ENCODE measurements around the gene LY6G6C. TPM values are rescaled to one million over a fixed set of nuclear protein-coding genes. Genes with fewer than 3 reads are reported as not detected.

The LY6G6C gene
- total RNA-seq, 3 donors from 2014 or later, result not detected

DNA sequence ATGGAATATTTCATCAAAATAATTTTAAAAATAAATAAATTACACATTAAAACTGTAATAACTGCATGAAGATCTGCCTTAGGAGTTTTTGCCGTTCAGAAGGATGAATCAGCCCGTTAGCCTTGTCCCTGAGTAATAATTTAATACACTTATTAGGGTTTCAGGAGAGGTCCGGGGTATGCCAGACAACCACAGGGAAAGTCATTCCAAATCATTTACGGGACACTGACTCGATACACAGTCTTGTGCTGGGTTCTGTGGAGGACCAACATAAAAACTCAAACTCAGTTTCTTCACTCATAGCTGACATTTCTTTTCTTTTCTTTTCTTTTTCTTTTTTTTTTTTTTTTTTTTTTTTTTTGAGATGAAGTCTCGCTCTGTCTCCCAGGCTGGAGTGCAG is 15.6 kb downstream of the LY6G6C start:
- DNase-seq (ENCODE audit: low spot score in 2 of 2), result no peak
- TF ChIP-seq POLR2AphosphoS5 (IDR thresholded peaks at IDR 0.05), result no peak
- no peak for TF ChIP-seq POLR2A (IDR thresholded peaks at IDR 0.05)
- TF ChIP-seq, protein P1, sequence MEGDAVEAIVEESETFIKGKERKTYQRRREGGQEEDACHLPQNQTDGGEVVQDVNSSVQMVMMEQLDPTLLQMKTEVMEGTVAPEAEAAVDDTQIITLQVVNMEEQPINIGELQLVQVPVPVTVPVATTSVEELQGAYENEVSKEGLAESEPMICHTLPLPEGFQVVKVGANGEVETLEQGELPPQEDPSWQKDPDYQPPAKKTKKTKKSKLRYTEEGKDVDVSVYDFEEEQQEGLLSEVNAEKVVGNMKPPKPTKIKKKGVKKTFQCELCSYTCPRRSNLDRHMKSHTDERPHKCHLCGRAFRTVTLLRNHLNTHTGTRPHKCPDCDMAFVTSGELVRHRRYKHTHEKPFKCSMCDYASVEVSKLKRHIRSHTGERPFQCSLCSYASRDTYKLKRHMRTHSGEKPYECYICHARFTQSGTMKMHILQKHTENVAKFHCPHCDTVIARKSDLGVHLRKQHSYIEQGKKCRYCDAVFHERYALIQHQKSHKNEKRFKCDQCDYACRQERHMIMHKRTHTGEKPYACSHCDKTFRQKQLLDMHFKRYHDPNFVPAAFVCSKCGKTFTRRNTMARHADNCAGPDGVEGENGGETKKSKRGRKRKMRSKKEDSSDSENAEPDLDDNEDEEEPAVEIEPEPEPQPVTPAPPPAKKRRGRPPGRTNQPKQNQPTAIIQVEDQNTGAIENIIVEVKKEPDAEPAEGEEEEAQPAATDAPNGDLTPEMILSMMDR (IDR thresholded peaks at IDR 0.05), result no peak
- Histone ChIP-seq H3K4me1 (peaks cover 4 to 17% of the 10 kb centered on the region in 2 donors), H3K27me3 (no peaks in the 10 kb centered on the region), H3K4me3 (no peak overlapping the region), H3K9me3 (no peaks in the 10 kb centered on the region), H3K36me3 (no peaks in the 10 kb centered on the region), H3K27ac (no peak overlapping the region)
- intact Hi-C loops (cut with DNase I; ENCODE audit: low total_unique reads), result loop anchor here (10.0 kb wide), 1 partner anchor 59 kb away; the partner anchor contains the start of gene SAPCD1

DNA sequence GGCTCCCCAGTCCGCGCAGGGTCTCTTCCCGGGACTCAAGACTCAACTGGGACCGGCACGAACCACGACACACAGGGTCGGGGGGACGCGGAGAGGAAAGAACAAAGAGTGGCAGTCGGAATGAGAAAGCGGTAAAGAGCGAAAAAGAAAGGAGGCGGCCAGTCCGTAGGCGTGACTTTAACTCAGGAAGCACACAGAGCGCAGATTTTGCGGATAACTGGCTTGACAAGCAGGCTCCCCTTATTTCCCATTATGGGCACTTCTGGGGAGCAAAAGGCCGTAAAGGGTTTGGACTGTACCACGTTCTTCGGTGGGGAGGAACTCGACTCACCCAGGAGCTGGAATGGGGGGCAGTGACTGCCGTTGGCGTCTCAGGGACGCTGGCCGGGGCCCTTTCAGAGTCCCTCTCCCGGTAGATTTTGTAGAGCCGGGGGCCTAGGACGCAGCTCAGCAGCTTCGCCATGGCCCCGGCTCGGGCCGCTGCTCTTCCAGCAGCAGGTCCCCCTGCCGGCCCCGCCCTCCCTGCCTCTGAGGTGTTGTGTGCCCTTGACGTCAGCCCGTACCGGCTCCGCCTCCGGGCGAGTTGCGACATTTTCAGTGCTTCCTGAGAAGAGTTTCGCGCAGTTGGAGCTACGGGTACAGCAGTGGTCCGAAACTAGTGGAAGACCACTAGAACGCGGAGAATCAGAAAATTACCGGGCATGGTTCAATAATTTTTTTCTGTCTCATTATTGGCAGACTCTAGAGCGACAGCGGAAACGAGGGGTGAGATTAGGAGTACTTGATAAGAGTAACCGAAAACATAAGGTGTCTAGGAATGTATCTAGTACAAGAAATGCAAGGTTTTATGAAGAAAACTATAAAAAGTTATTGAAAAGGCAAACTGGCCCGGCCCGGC is 18.5 kb downstream of the LY6G6C start, which contains the start of gene ABHD16A:
Gene ABHD16A, minus strand, starts transcription at position 506 of the 898 bp plus-strand sequence. Its CDS starts 43 bp downstream, at position 463.
- Histone ChIP-seq H3K9me3 (no peaks in the 10 kb centered on the region), H3K4me3 (peak within 1 kb of the TSS; percentile 79 to 90 (median 86)), H3K27me3 (no peaks in the 10 kb centered on the region), H3K27ac (peak within 1 kb of the TSS; percentile 98 to 99), H3K4me1 (peaks cover 4 to 17% of the 10 kb centered on the region in 2 donors), H3K36me3 (no peaks in the 10 kb centered on the region)
- intact Hi-C loops (cut with DNase I; ENCODE audit: low total_unique reads), result loop anchor here (1.0 to 10.0 kb wide), 2 partner anchors 15 to 62 kb away; partner anchors contain the start of gene SAPCD1
- DNase-seq (ENCODE audit: low spot score in 2 of 2), result peak; percentile 99
- peak; percentile 96 for TF ChIP-seq POLR2A (IDR thresholded peaks at IDR 0.05)
- TF ChIP-seq, protein P1 (IDR thresholded peaks at IDR 0.05), result peak in 2 of 3 donors; percentile 14 to 26
- peak; percentile 93 to 98 (median 96) for TF ChIP-seq POLR2AphosphoS5 (IDR thresholded peaks at IDR 0.05)

- TF ChIP-seq POLR2AphosphoS5 (IDR thresholded peaks at IDR 0.05), result no peak
- TF ChIP-seq POLR2A (IDR thresholded peaks at IDR 0.05), result no peak
- TF ChIP-seq, protein P1 (IDR thresholded peaks at IDR 0.05), result no peak
- Histone ChIP-seq H3K36me3 (no peaks in the 10 kb centered on the region), H3K27me3 (no peaks in the 10 kb centered on the region), H3K4me1 (peaks cover 4 to 17% of the 10 kb centered on the region in 2 donors), H3K4me3 (peak overlapping the region; percentile 79 to 90 (median 86)), H3K27ac (peak overlapping the region; percentile 98 to 99), H3K9me3 (no peaks in the 10 kb centered on the region)
- intact Hi-C loops (cut with DNase I; ENCODE audit: low total_unique reads), result loop anchor here (1.0 to 10.0 kb wide), 2 partner anchors 16 to 62 kb away; partner anchors contain the start of gene SAPCD1
- no peak for DNase-seq (ENCODE audit: low spot score in 2 of 2)
Measured at GRCh38 chr6:31702405-31702818, 19.1 kb downstream of the LY6G6C start.

GRCh38 chr6:31701666-31702404 is 19.7 kb downstream of the LY6G6C start:
- peaks cover 4 to 17% of the 10 kb centered on the region in 2 donors for H3K4me1 ChIP-seq
- H3K9me3 ChIP-seq, result no peaks in the 10 kb centered on the region
- no peaks in the 10 kb centered on the region for H3K36me3 ChIP-seq
- no peak for DNase-seq (ENCODE audit: low spot score in 2 of 2)
- peak overlapping the region; percentile 79 to 90 (median 86) for H3K4me3 ChIP-seq
- H3K27me3 ChIP-seq, result no peaks in the 10 kb centered on the region
- intact Hi-C loops (cut with DNase I; ENCODE audit: low total_unique reads), result loop anchor here (1.0 to 10.0 kb wide), 2 partner anchors 16 to 63 kb away; partner anchors contain the start of gene SAPCD1
- H3K27ac ChIP-seq, result peak overlapping the region; percentile 5 to 99
- TF ChIP-seq, protein P1 (IDR thresholded peaks at IDR 0.05), result no peak
- no peak for TF ChIP-seq POLR2AphosphoS5 (IDR thresholded peaks at IDR 0.05)
- no peak for TF ChIP-seq POLR2A (IDR thresholded peaks at IDR 0.05)

All from breast epithelium (tissue), 4 donors.